HFF-Myc (cell line): ENCODE results near the gene NCK2.

Experiments used
- DNase-seq: peaks from one replicate; pipeline ENCODE4 v3.0.0-alpha.2; 2011; ENCODE audit warnings: low read depth; ENCODE audit errors: extremely low read depth
- H3K4me3 ChIP-seq: replicated peaks from 2 replicates; pipeline ENCODE4 v1.5.1; 2011; ENCODE audit warnings: low read depth, mild to moderate bottlenecking, control low read depth, low read length
- TF ChIP-seq, protein P1 (sequence below): IDR thresholded peaks from 2 replicates; pipeline ENCODE4 v1.5.1; 2012; ENCODE audit warnings: mild to moderate bottlenecking, low read depth, low read length, control low read depth; ENCODE audit errors: missing control alignments

NCK2 gene

GRCh38 chr2:105744909-105745853 lies at the start of gene NCK2:
NCK2 (plus strand) TSS chr2:105744912; CDS start chr2:105855064, 110,152 bp downstream.
- TF ChIP-seq, protein P1, sequence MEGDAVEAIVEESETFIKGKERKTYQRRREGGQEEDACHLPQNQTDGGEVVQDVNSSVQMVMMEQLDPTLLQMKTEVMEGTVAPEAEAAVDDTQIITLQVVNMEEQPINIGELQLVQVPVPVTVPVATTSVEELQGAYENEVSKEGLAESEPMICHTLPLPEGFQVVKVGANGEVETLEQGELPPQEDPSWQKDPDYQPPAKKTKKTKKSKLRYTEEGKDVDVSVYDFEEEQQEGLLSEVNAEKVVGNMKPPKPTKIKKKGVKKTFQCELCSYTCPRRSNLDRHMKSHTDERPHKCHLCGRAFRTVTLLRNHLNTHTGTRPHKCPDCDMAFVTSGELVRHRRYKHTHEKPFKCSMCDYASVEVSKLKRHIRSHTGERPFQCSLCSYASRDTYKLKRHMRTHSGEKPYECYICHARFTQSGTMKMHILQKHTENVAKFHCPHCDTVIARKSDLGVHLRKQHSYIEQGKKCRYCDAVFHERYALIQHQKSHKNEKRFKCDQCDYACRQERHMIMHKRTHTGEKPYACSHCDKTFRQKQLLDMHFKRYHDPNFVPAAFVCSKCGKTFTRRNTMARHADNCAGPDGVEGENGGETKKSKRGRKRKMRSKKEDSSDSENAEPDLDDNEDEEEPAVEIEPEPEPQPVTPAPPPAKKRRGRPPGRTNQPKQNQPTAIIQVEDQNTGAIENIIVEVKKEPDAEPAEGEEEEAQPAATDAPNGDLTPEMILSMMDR, result no peak
- peak within 1 kb of the TSS; percentile 56 for H3K4me3 ChIP-seq
- no peak for DNase-seq

DNA sequence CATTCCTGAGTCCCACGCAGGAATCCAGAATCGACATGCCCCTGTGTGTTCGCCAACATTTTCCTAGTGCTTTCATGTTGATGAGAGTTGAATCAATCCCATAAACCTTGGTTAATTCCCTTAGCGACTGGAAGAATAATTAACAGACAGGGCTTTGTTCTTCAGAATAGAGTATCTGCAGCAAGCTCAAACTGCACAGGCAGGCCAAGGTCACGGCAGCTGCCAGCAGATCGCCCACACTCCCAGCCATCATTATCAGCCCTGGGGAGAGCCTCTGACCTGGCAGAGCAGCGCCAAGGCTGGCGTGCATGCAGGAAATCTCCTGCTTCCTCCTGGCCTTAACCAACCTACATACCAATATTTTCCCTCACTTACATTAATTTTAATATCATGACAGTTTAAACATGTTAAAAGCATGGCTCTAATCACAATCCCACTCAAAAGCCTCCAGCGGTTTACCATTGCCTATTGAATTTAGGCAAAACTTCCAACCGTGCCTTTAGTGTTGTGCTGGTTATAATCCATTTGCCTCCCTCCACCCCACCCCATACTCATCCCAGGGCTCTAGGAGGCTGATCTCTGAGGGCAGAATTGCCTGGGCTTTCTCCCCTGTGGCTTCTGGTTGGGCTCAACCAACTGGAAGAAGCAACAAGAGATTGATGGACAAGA lies 46.8 kb upstream of the NCK2 start:
- TF ChIP-seq, protein P1, result no peak
- no peak overlapping the region for H3K4me3 ChIP-seq
- DNase-seq, result no peak

DNA sequence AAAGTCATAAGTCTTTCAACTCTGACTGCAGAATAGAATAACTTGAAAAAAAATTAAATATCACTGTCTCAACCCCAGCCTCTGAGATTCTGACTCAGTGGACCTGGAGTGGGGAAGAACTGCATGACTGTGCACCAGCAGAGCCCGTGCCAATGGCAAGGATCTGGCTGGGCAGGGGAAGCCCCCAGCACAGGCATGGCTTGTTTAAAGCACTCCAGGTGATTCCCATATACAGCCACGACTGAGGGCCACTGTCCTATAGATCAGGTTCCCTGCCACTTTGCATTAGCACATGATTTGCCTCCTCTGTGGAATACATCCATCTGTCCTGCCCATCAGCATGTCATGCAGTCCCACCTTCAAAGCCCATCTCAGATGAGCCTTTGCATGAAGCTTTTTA lies 45.9 kb upstream of the NCK2 start:
- no peak for DNase-seq
- H3K4me3 ChIP-seq, result no peak overlapping the region
- TF ChIP-seq, protein P1, result no peak

GRCh38 chr2:105701042-105701441 lies 43.7 kb upstream of the NCK2 start:
- no peak for DNase-seq
- TF ChIP-seq, protein P1, result no peak
- no peak overlapping the region for H3K4me3 ChIP-seq

DNA sequence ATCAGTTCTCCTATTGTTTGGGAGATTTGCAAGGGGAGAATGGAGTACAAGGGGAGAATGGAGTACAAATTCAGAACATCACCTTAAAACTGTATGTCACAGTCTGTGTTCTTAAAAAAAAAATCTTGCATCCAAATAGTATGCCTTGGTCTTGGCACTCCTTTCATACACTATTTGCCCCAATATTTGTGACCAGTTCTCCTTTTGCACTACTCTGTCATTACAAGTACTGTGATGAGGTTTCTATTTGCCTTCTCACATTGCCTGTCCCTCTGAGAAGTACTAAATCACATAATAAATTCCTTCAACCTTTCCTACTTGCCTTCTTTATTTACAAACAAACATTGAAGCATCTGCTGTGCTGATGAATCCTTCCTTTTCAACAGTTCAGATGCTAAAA lies 36.0 kb upstream of the NCK2 start:
- TF ChIP-seq, protein P1, result no peak

GRCh38 chr2:105711394-105711793 lies 33.3 kb upstream of the NCK2 start:
- TF ChIP-seq, protein P1, result no peak
- no peak for DNase-seq
- no peak overlapping the region for H3K4me3 ChIP-seq

More for the DNA sequence above, 36.0 kb upstream of the NCK2 start:
- DNase-seq, result no peak
- no peak overlapping the region for H3K4me3 ChIP-seq
